ENCODE data around the gene PDAP1.

- TF ChIP-seq CTCF (IDR thresholded peaks at IDR 0.05) = no peak
- TF ChIP-seq POLR2AphosphoS5 (IDR thresholded peaks at IDR 0.05) = no peak
- TF ChIP-seq EP300 (IDR thresholded peaks at IDR 0.05) = no peak
These were observed 5.5 kb downstream of the PDAP1 start for GRCh38 chr7:99402854-99403253.

Measured in sigmoid colon (tissue), 4 donors.